SK-N-SH treated with all-trans-retinoic acid at 6 μM for 48 hours (cell line): ENCODE data around the gene OBI1.
A peak's percentile ranks its signal among the peaks of the same experiment; 100 is the strongest.

Source experiments
- ATAC-seq: fragments of 200-7000 bp; cut with Tn5 transposase; 3 replicates; pipeline ENCODE4 v1.9.1; 2020; ENCODE audit warnings: mild to moderate bottlenecking, moderate library complexity
- ARNTL ChIP-seq: fragments of 450-650 bp; formaldehyde crosslinking; IDR thresholded peaks from 2 replicates; pipeline ENCODE4 v1.5.0; 2020; ENCODE audit warnings: low read depth, mild to moderate bottlenecking, moderate library complexity, borderline replicate concordance
- BACH2 ChIP-seq: fragments of 250-450 bp; sonication (Bioruptor Pico); IDR thresholded peaks from 2 replicates; pipeline ENCODE4 v1.9.0; 2021; ENCODE audit warnings: mild to moderate bottlenecking, borderline replicate concordance
- CSDC2 ChIP-seq: fragments of 250-450 bp; sonication (Bioruptor Pico); IDR thresholded peaks from 2 replicates; pipeline ENCODE4 v1.5.0; 2020; ENCODE audit warnings: mild to moderate bottlenecking, moderate library complexity
- GLIS3 ChIP-seq: fragments of 250-450 bp; sonication (Bioruptor Pico); IDR thresholded peaks from 2 replicates; pipeline ENCODE4 v1.5.0; 2020; ENCODE audit warnings: mild to moderate bottlenecking, moderate library complexity
- ISL1 ChIP-seq: fragments of 250-450 bp; sonication (Bioruptor Pico); IDR thresholded peaks from 2 replicates; pipeline ENCODE4 v2.1.2; 2022; ENCODE audit warnings: mild to moderate bottlenecking, moderate library complexity
- OSR1 ChIP-seq: fragments of 250-450 bp; sonication (Bioruptor Pico); IDR thresholded peaks from 2 replicates; pipeline ENCODE4 v1.8.0; 2022; ENCODE audit warnings: moderate library complexity, mild to moderate bottlenecking, inconsistent platforms
- PPARA ChIP-seq: fragments of 250-450 bp; sonication (Bioruptor Pico); IDR thresholded peaks from 2 replicates; pipeline ENCODE4 v1.5.0; 2020; ENCODE audit warnings: mild to moderate bottlenecking, borderline replicate concordance
- RARB ChIP-seq: fragments of 250-450 bp; sonication (Bioruptor Pico); IDR thresholded peaks from 2 replicates; pipeline ENCODE4 v1.8.0; 2021; ENCODE audit warnings: mild to moderate bottlenecking, moderate library complexity
- SNAI2 ChIP-seq: fragments of 250-450 bp; sonication (Bioruptor Pico); IDR thresholded peaks from 2 replicates; pipeline ENCODE4 v1.5.0; 2020; ENCODE audit warnings: mild to moderate bottlenecking, moderate library complexity
- ZC3H10 ChIP-seq: fragments of 250-450 bp; sonication (Bioruptor Pico); IDR thresholded peaks from 2 replicates; pipeline ENCODE4 v1.5.1; 2021; ENCODE audit warnings: mild to moderate bottlenecking, moderate library complexity
- ZFP30 ChIP-seq: fragments of 450-650 bp; formaldehyde crosslinking; IDR thresholded peaks from 2 replicates; pipeline ENCODE4 v1.5.0; 2022; ENCODE audit warnings: mild to moderate bottlenecking, moderate library complexity
- ZNF565 ChIP-seq: fragments of 450-650 bp; formaldehyde crosslinking; conservative IDR thresholded peaks from 2 replicates; pipeline ENCODE4 v1.5.0; 2020; ENCODE audit warnings: low read depth, mild to moderate bottlenecking, moderate library complexity
- ZNF70 ChIP-seq: fragments of 450-650 bp; formaldehyde crosslinking; IDR thresholded peaks from 2 replicates; pipeline ENCODE4 v1.5.0; 2020; ENCODE audit warnings: mild to moderate bottlenecking, moderate library complexity
- ZNF8 ChIP-seq: fragments of 450-650 bp; formaldehyde crosslinking; IDR thresholded peaks from 2 replicates; pipeline ENCODE4 v1.5.0; 2020; ENCODE audit warnings: mild to moderate bottlenecking, moderate library complexity
- TF ChIP-seq, protein P1 (sequence below): fragments of 250-450 bp; sonication (Bioruptor Pico); IDR thresholded peaks from 2 replicates; pipeline ENCODE4 v1.8.0; 2021; ENCODE audit warnings: low read depth, mild to moderate bottlenecking, moderate library complexity, borderline replicate concordance
- TF ChIP-seq, protein P2 (sequence below): fragments of 250-450 bp; sonication (Bioruptor Pico); IDR thresholded peaks from 2 replicates; pipeline ENCODE4 v1.5.0; 2020; ENCODE audit warnings: mild to moderate bottlenecking, moderate library complexity
- TF ChIP-seq, protein P3 (sequence below): fragments of 250-450 bp; sonication (Bioruptor Pico); IDR thresholded peaks from 2 replicates; pipeline ENCODE4 v1.5.1; 2021; ENCODE audit warnings: mild to moderate bottlenecking, moderate library complexity
- TF ChIP-seq, protein P4 (sequence below): fragments of 250-450 bp; sonication (Bioruptor Pico); IDR thresholded peaks from 2 replicates; pipeline ENCODE4 v1.5.1; 2020; ENCODE audit warnings: low read depth, mild to moderate bottlenecking, moderate library complexity

The OBI1 gene

DNA sequence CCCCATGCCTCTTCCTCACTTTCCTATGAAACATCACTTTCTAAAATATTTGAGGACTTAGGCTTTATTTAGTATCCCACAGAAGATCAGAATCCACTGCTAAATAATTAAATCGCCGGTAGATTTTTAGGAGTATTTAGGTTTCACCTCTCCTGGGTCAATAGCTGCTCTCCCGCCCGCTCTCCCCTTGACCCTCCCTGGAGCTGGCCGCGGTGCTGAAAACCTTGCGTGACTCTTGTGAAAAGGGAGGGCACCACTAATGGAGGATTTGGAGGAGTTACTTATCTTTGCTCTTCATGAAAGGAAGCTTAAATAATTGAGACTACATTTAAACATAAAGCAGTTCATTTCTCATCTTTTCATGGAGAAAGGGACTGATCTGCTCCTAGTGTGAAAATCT lies 69.7 kb downstream of the OBI1 start (continued):
- TF ChIP-seq, protein P1, sequence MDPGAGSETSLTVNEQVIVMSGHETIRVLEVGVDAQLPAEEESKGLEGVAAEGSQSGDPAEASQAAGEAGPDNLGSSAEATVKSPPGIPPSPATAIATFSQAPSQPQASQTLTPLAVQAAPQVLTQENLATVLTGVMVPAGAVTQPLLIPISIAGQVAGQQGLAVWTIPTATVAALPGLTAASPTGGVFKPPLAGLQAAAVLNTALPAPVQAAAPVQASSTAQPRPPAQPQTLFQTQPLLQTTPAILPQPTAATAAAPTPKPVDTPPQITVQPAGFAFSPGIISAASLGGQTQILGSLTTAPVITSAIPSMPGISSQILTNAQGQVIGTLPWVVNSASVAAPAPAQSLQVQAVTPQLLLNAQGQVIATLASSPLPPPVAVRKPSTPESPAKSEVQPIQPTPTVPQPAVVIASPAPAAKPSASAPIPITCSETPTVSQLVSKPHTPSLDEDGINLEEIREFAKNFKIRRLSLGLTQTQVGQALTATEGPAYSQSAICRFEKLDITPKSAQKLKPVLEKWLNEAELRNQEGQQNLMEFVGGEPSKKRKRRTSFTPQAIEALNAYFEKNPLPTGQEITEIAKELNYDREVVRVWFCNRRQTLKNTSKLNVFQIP (CRISPR knock-in tag), result no peak
- TF ChIP-seq ARNTL, result no peak
- no peak for TF ChIP-seq PPARA (CRISPR knock-in tag)
- TF ChIP-seq, protein P2, sequence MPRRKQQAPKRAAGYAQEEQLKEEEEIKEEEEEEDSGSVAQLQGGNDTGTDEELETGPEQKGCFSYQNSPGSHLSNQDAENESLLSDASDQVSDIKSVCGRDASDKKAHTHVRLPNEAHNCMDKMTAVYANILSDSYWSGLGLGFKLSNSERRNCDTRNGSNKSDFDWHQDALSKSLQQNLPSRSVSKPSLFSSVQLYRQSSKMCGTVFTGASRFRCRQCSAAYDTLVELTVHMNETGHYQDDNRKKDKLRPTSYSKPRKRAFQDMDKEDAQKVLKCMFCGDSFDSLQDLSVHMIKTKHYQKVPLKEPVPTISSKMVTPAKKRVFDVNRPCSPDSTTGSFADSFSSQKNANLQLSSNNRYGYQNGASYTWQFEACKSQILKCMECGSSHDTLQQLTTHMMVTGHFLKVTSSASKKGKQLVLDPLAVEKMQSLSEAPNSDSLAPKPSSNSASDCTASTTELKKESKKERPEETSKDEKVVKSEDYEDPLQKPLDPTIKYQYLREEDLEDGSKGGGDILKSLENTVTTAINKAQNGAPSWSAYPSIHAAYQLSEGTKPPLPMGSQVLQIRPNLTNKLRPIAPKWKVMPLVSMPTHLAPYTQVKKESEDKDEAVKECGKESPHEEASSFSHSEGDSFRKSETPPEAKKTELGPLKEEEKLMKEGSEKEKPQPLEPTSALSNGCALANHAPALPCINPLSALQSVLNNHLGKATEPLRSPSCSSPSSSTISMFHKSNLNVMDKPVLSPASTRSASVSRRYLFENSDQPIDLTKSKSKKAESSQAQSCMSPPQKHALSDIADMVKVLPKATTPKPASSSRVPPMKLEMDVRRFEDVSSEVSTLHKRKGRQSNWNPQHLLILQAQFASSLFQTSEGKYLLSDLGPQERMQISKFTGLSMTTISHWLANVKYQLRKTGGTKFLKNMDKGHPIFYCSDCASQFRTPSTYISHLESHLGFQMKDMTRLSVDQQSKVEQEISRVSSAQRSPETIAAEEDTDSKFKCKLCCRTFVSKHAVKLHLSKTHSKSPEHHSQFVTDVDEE (CRISPR knock-in tag), result no peak
- TF ChIP-seq ZNF70 (CRISPR knock-in tag), result no peak
- TF ChIP-seq, all 23 proteins: peak for 0

DNA sequence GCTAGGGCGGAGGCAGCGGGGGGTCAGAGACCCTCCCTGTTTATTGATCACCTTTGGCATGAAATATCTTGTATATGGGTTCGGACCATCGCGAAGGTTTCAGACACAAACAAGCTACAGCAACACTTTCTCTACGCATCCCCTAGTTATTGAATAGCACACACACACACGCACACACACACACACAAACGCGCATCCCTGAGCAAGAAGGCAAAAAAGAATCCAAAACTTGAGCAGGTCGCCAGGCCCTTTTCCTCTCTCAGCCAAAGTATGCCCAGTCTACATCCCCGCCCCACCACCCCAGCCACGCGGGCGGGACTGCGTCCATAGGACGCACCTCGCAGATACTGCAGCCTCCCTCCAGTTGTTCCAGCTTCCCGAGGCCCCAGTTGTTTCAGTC lies 71.6 kb downstream of the OBI1 start:
- no peak for TF ChIP-seq SNAI2 (CRISPR knock-in tag)
- TF ChIP-seq ISL1 (CRISPR knock-in tag), result no peak
- TF ChIP-seq BACH2 (CRISPR knock-in tag), result no peak
- no peak for TF ChIP-seq ZC3H10
- TF ChIP-seq OSR1 (CRISPR knock-in tag), result no peak
- TF ChIP-seq ZNF565 (CRISPR knock-in tag), result no peak
- TF ChIP-seq, protein P3, sequence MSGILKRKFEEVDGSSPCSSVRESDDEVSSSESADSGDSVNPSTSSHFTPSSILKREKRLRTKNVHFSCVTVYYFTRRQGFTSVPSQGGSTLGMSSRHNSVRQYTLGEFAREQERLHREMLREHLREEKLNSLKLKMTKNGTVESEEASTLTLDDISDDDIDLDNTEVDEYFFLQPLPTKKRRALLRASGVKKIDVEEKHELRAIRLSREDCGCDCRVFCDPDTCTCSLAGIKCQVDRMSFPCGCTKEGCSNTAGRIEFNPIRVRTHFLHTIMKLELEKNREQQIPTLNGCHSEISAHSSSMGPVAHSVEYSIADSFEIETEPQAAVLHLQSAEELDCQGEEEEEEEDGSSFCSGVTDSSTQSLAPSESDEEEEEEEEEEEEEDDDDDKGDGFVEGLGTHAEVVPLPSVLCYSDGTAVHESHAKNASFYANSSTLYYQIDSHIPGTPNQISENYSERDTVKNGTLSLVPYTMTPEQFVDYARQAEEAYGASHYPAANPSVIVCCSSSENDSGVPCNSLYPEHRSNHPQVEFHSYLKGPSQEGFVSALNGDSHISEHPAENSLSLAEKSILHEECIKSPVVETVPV (CRISPR knock-in tag), result no peak
- TF ChIP-seq PPARA (CRISPR knock-in tag), result no peak
- TF ChIP-seq, protein P1 (CRISPR knock-in tag), result no peak
- no peak for TF ChIP-seq GLIS3
- no peak for TF ChIP-seq RARB
- TF ChIP-seq ZNF8 (CRISPR knock-in tag), result no peak
- no peak for TF ChIP-seq ZNF70 (CRISPR knock-in tag)
- TF ChIP-seq ZFP30 (CRISPR knock-in tag), result no peak
- TF ChIP-seq, protein P4, sequence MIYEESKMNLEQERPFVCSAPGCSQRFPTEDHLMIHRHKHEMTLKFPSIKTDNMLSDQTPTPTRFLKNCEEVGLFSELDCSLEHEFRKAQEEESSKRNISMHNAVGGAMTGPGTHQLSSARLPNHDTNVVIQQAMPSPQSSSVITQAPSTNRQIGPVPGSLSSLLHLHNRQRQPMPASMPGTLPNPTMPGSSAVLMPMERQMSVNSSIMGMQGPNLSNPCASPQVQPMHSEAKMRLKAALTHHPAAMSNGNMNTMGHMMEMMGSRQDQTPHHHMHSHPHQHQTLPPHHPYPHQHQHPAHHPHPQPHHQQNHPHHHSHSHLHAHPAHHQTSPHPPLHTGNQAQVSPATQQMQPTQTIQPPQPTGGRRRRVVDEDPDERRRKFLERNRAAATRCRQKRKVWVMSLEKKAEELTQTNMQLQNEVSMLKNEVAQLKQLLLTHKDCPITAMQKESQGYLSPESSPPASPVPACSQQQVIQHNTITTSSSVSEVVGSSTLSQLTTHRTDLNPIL (CRISPR knock-in tag), result no peak
- no peak for TF ChIP-seq CSDC2 (CRISPR knock-in tag)
- TF ChIP-seq, protein P2 (CRISPR knock-in tag), result no peak
- ATAC-seq, result no peak

DNA sequence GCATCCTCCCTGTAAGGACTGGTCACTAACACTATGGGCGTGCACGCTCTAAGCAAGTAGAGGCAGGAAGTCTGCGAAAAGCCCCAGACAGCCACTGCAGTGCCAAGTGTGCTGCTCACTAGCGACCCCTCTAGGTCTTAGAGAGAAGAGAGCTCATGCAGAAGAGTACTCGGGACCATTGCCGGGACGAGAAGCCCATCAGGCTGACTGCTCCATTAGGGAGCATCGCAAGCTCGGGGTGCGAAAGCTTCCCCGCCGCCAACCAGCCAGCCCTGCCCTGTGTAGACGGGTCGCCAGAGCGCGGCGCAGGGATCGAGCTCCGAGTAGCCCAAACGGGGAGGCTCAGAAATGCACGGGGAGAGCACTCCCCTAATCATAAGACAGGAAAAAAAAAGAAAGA lies 72.2 kb downstream of the OBI1 start:
- TF ChIP-seq ISL1 (CRISPR knock-in tag) (no peak), OSR1 (CRISPR knock-in tag) (no peak)
- ATAC-seq, result peak; percentile 56
